ENCODE results near the gene SLC35F1.

SLC35F1 gene

DNA sequence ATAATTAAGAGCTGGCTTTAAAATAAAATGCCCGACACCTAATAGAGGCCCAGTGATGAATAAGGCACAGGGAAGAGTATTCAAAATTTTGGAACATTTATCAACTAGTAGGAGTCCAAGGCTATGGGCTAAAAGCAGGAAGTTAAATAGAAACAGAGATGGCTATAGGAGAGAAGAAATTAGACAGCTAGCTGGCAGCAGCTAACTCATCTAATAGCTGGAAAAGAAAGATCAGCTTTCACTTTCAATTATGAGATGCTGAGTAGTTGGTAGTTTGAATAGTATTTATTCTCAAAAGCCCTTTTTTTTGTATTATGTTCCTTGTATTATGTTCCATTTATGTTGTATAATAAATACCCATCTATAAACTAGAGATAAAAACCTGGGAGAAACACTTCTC lies 215.7 kb downstream of the SLC35F1 start:
- no peak overlapping the region for H3K27ac ChIP-seq
- TF ChIP-seq, protein P1, sequence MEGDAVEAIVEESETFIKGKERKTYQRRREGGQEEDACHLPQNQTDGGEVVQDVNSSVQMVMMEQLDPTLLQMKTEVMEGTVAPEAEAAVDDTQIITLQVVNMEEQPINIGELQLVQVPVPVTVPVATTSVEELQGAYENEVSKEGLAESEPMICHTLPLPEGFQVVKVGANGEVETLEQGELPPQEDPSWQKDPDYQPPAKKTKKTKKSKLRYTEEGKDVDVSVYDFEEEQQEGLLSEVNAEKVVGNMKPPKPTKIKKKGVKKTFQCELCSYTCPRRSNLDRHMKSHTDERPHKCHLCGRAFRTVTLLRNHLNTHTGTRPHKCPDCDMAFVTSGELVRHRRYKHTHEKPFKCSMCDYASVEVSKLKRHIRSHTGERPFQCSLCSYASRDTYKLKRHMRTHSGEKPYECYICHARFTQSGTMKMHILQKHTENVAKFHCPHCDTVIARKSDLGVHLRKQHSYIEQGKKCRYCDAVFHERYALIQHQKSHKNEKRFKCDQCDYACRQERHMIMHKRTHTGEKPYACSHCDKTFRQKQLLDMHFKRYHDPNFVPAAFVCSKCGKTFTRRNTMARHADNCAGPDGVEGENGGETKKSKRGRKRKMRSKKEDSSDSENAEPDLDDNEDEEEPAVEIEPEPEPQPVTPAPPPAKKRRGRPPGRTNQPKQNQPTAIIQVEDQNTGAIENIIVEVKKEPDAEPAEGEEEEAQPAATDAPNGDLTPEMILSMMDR (conservative IDR thresholded peaks at IDR 0.05), result no peak

DNA sequence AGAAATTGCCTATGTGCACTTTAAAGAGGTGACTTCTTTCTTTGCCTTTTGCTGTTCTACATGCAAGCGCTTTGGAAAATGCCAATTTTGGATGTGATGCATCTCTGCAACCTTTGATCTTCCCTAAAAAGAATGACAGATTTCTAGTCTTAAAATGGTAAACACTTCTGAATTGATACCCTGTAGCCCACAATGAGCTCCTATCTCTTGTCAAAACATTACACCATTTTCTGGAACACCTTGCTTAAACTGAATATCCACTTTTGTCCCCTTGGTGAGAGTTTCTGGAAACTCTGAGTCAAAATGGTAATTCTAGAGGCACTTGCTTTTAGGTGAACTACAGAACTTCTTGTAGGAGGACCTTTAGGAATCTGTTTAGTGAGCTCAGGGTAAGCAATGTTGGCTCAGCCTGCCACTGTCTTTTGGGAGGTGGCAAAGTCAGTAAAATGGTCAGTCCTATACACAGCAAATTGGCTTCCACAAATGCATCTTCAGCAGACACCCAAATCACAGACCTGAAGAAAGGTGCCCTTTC lies 216.5 kb downstream of the SLC35F1 start:
- H3K27ac ChIP-seq, result no peak overlapping the region
- TF ChIP-seq, protein P1 (conservative IDR thresholded peaks at IDR 0.05), result no peak

DNA sequence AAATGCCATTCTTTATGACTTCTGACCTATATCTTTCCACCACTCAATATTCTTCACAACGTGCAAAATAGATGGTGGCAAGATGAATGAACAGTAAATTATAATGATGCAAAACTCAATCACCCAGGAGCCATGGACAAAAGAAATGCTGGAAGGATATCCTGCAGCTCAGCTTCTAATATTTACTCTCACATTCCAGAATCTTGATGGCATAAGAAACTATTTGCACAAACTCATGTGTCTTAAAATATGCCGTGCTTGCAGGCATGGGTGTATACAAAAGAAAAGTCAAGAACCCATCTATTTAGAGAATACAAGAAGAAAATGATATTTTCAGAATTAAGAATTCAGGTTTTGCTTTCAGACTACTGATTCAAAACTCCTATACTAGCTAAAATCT lies 217.8 kb downstream of the SLC35F1 start:
- TF ChIP-seq, protein P1 (conservative IDR thresholded peaks at IDR 0.05), result no peak
- no peak overlapping the region for H3K27ac ChIP-seq

DNA sequence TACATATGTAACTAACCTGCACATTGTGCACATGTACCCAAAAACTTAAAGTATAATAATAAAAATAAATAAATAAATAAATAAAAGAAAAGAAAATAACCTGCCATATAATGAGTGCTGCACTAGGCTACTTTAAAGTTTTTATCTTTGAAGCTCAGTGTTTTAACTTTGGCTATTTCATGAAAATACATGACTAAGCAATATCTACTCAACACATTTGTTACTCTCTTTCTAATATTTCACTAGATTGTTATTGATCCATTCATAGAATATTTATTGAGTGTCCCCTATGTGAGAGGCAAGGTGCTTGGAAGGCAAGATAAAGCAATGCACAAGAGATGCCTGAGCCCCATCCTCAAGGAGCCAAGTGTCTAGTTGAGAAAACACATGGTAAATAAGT lies 221.7 kb downstream of the SLC35F1 start:
- no peak overlapping the region for H3K27ac ChIP-seq
- TF ChIP-seq, protein P1 (conservative IDR thresholded peaks at IDR 0.05), result no peak

DNA sequence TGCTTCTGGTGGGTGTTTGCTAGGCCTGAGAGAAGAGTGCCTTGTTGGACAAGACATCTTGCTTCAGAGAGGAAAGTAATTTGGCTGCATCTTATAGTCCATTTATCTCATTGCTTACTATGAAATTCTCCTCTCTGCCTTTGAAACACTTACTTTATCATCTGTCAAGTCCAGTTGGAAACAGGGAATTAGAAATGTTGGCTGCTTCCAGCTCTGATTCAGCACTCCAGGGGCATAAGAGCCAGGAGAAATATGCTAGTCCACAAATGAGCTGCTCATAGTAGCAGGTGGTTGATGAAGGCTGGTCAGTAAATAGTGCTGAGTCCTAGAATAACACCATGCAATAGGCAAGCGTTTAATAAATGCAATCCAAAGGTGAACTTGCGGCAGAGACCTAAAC lies 227.1 kb downstream of the SLC35F1 start:
- TF ChIP-seq, protein P1 (conservative IDR thresholded peaks at IDR 0.05), result no peak
- H3K27ac ChIP-seq, result no peak overlapping the region

GRCh38 chr6:118134736-118135135 lies 227.7 kb downstream of the SLC35F1 start:
- H3K27ac ChIP-seq, result no peak overlapping the region
- TF ChIP-seq, protein P1 (conservative IDR thresholded peaks at IDR 0.05), result no peak

- no peak overlapping the region for H3K27ac ChIP-seq
- TF ChIP-seq, protein P1 (conservative IDR thresholded peaks at IDR 0.05), result no peak
Observed at GRCh38 chr6:118135371-118135770, 228.3 kb downstream of the SLC35F1 start.
